K562 treated with DMSO at 1 percent for 24 hours (cell line): Measurements from ENCODE around the gene TIMM23B. TPM values are rescaled to one million over a fixed set of nuclear protein-coding genes. Genes with fewer than 3 reads are reported as not detected.

Source experiments
- total RNA-seq: library from RNA; unstranded; fragments of 300-600 nt; gene quantifications from 2 replicates; pipeline ENCODE4 v1.2.3, GENCODE V29; 2022; ENCODE audit warnings: low read depth; ENCODE audit not compliant: insufficient read depth

TIMM23B gene
- 12.3 and 12.4 TPM in 2 replicates for total RNA-seq

GRCh38 chr10:49941447-49942338 lies at the start of gene TIMM23B, which contains the start of gene PARG:
TSS of gene TIMM23B (plus strand) at chr10:49942053. CDS start at chr10:49942195, 142 bp downstream.
TSS of gene PARG (minus strand) at chr10:49942027. CDS start at chr10:49941725, 302 bp downstream.

GRCh38 chr10:49988376-49988775 lies 46.5 kb downstream of the TIMM23B start, which contains the start of gene AGAP6:
TSS of gene AGAP6 (plus strand) at chr10:49988406. CDS start at chr10:49988716, 310 bp downstream.

Other genes starting within 250 kb of the TIMM23B start
- gene OGDHL, start 179.7 kb upstream of the TIMM23B start, total RNA-seq: 0.63 and 0.97 TPM in 2 replicates
- 24.0 and 25.5 TPM in 2 replicates for gene PARG, start within 50 bp of the TIMM23B start, total RNA-seq
- 10.1 and 10.9 TPM in 2 replicates for gene AGAP6, start 46.4 kb downstream of the TIMM23B start, total RNA-seq
- 17.3 and 20.6 TPM in 2 replicates for gene WASHC2A, start 125.9 kb downstream of the TIMM23B start, total RNA-seq